ENCODE data around the gene USP2. TPM values are rescaled to one million over a fixed set of nuclear protein-coding genes. Genes with fewer than 3 reads are reported as not detected.

USP2 gene
- total RNA-seq, 1 experiment from 2014 or later: 15.4 TPM

DNA sequence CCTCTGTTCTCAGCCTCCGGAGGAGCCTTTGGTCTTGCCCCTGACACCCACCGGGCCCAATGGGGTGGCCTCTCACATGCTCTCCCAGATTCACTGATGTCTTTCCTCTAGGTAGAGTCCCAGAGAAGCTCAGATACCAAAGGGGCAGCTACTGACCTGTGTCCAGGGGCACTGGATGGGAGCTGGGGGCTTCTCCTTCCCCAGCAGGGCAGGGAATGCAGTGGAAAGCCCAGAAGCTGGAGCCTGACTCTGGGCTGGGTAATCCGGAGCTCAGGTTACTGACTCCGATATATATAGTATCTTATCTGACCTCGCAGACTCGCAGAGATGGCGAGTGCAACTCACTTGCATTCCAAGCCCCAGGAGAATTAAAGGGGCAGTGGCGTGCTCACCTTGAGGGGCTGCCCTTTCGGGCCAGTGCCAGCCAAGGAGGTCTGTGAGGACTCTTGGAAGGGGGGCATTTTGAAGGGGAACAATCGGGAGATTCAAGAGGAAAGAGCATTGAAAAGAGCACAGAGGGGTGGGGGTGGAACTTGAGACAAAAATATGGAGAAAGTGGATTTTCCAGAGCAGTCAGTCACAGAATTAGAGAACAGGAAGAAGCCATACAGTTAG, 2.5 kb downstream of the USP2 start:
- Histone ChIP-seq H3K4me1 (ENCODE audit: low read length) (peaks cover 75% of the 10 kb centered on the region), H3K27ac (ENCODE audit: low read length) (peak overlapping the region; percentile 26; the same call in 1 of the 2 replicates), H3K4me3 (ENCODE audit: low read length) (no peak overlapping the region), H3K27me3 (ENCODE audit: low read length) (no peaks in the 10 kb centered on the region), H3K9ac (ENCODE audit: low read length) (peak overlapping the region; percentile 17), H4K20me1 (ENCODE audit: insufficient read depth, low read depth, low read length) (no peaks in the 10 kb centered on the region), H3K4me2 (ENCODE audit: low read depth, low read length, poor library complexity, severe bottlenecking) (peak overlapping the region; percentile 35), H2AFZ (ENCODE audit: low read length) (no peak overlapping the region), H3K79me2 (ENCODE audit: low read length) (no peaks in the 10 kb centered on the region), H3K9me3 (ENCODE audit: low read length) (no peaks in the 10 kb centered on the region), H3K9me2 (replicated peaks; ENCODE audit: insufficient read depth, low read length) (no peaks in the 10 kb centered on the region), H3K36me3 (ENCODE audit: insufficient read depth, low read length) (no peaks in the 10 kb centered on the region)
- no peak for DNase-seq

DNA sequence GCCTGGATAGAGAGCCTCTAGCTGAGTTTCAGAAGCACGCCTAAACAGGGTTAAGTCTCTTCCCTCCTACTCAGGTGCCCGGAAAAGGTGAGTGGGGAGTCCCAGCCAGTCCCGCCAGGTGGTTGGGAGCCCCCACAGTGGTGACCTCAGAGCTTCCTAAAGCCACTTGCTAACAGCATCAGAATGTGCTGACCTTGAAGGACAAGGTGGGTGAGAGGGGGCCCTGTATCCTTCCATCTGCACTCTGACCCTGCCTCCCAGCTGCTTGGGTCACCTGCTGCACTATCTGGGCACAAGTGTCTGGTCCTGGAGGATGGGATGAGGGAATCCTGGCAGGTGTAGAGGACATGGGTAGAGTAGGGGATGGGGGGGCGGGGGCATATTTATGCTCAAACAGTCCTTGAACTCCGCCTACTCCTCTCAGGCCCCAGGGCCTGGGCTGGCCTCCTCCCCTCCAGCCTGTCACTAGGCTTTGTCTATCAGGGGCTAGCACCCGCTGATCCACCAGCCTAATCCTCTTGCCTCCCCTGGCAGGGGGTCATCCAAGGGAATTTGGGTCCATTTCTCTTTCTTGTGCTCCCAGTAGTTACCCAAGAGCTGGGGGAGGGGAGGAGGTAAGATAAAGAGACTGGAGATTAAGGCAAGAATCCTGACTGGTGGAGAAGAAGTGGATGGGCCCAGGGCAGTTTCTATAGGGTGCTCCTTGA, 3.4 kb downstream of the USP2 start:
- no peak overlapping the region for H2AFZ ChIP-seq (ENCODE audit: low read length)
- H3K27ac ChIP-seq (ENCODE audit: low read length): peak overlapping the region; percentile 58; the same call in 1 of the 2 replicates
- DNase-seq: no peak
- peak overlapping the region; percentile 54 for H3K9ac ChIP-seq (ENCODE audit: low read length)
- H3K4me3 ChIP-seq (ENCODE audit: low read length): peak overlapping the region; percentile 12; the same call in 1 of the 2 replicates
- no peaks in the 10 kb centered on the region for H3K27me3 ChIP-seq (ENCODE audit: low read length)
- H3K79me2 ChIP-seq (ENCODE audit: low read length): no peaks in the 10 kb centered on the region
- H3K4me1 ChIP-seq (ENCODE audit: low read length): peaks cover 84% of the 10 kb centered on the region
- H4K20me1 ChIP-seq (ENCODE audit: insufficient read depth, low read depth, low read length): no peaks in the 10 kb centered on the region
- peak overlapping the region; percentile 35 for H3K4me2 ChIP-seq (ENCODE audit: low read depth, low read length, poor library complexity, severe bottlenecking)
- H3K9me3 ChIP-seq (ENCODE audit: low read length): no peaks in the 10 kb centered on the region
- H3K9me2 ChIP-seq (replicated peaks; ENCODE audit: insufficient read depth, low read length): no peaks in the 10 kb centered on the region
- no peaks in the 10 kb centered on the region for H3K36me3 ChIP-seq (ENCODE audit: insufficient read depth, low read length)

DNA sequence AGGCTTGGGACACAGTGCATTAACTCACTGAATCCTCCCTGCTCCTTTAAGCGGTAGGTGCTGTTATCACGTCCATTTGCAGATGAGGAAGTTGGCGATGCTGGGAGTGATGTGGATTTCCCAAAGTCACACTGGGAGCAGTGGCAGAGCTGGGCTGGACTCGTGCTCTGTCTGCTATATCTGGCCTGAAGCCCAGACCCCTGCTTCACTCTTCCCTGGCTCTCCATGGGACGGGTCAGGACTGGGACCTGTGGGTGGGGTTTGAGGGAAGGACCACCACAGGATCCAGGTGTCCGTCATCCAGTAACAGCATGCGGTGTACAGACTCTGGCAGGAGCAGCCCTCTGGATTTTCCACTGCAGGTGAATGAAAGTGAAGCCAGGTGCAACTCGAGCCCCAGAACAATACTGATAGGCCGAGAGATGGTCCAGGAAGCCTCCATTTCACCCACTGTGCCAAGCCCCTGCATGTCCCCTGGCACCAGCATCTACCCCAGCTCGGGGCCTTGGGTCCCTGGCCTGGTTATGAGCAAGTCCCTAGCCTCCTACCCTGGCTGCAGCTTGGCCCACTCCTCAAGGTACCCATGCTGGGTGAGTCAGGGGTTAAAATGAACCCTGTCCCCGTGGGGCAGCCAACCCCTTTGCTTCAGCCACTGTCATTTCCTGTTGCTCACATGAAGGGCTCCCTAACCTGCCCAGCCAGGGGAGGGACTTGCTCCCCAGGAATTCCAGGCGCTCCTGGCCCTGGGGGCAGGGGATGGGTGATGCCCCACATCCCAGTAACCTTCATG, 4.2 kb downstream of the USP2 start:
- Histone ChIP-seq H3K4me2 (ENCODE audit: low read depth, low read length, poor library complexity, severe bottlenecking) (peak overlapping the region; percentile 35), H3K4me1 (ENCODE audit: low read length) (peaks cover 84% of the 10 kb centered on the region), H2AFZ (ENCODE audit: low read length) (no peak overlapping the region), H4K20me1 (ENCODE audit: insufficient read depth, low read depth, low read length) (no peaks in the 10 kb centered on the region), H3K27ac (ENCODE audit: low read length) (peak overlapping the region; percentile 58; the same call in 1 of the 2 replicates), H3K9ac (ENCODE audit: low read length) (peak overlapping the region; percentile 54), H3K27me3 (ENCODE audit: low read length) (no peaks in the 10 kb centered on the region), H3K4me3 (ENCODE audit: low read length) (peak overlapping the region; percentile 12; the same call in 1 of the 2 replicates), H3K36me3 (ENCODE audit: insufficient read depth, low read length) (no peaks in the 10 kb centered on the region), H3K9me2 (replicated peaks; ENCODE audit: insufficient read depth, low read length) (no peaks in the 10 kb centered on the region), H3K79me2 (ENCODE audit: low read length) (no peaks in the 10 kb centered on the region), H3K9me3 (ENCODE audit: low read length) (no peaks in the 10 kb centered on the region)
- no peak for DNase-seq

DNA sequence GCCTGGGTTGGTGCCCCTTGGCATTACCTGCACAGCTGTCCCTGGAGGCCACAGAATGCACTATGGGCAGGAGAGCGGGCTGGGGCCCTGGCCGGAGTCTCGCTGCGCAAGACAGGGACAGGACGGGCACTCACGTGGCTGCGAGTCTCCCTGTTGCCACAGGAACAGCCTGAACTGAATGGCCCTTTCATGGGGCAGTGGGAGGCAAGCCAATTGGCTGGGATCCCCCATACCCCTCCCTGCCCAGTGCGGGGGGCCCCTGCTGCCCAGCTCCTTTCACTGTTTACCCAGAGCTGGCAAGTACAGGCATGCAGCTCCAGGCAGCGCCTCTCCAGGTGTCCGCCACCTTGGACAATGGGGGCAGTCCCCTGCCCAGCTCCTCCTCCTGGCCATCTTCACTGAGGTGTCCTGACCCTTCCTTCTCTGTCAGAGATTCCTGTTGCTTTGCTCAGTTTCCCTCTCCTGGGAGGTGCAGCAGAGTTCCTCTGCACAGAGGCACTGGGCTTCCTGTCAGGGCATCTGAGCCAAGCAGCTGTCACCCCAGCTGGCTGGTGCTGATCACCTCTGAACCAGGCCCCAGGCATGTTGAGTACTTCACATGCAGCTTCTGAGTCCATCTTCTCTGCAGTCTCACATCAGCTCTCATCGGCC, 5.2 kb downstream of the USP2 start:
- Histone ChIP-seq H3K27ac (ENCODE audit: low read length) (0 out of 2 replicates have a peak overlapping the region, but pooled peaks have one; percentile 13), H2AFZ (ENCODE audit: low read length) (no peak overlapping the region), H4K20me1 (ENCODE audit: insufficient read depth, low read depth, low read length) (no peaks in the 10 kb centered on the region), H3K9me2 (replicated peaks; ENCODE audit: insufficient read depth, low read length) (no peaks in the 10 kb centered on the region), H3K79me2 (ENCODE audit: low read length) (no peaks in the 10 kb centered on the region), H3K4me2 (ENCODE audit: low read depth, low read length, poor library complexity, severe bottlenecking) (no peak overlapping the region), H3K27me3 (ENCODE audit: low read length) (no peaks in the 10 kb centered on the region), H3K9me3 (ENCODE audit: low read length) (no peaks in the 10 kb centered on the region), H3K4me3 (ENCODE audit: low read length) (no peak overlapping the region), H3K9ac (ENCODE audit: low read length) (no peak overlapping the region), H3K36me3 (ENCODE audit: insufficient read depth, low read length) (no peaks in the 10 kb centered on the region), H3K4me1 (ENCODE audit: low read length) (peaks cover 87% of the 10 kb centered on the region)
- no peak for DNase-seq

DNA sequence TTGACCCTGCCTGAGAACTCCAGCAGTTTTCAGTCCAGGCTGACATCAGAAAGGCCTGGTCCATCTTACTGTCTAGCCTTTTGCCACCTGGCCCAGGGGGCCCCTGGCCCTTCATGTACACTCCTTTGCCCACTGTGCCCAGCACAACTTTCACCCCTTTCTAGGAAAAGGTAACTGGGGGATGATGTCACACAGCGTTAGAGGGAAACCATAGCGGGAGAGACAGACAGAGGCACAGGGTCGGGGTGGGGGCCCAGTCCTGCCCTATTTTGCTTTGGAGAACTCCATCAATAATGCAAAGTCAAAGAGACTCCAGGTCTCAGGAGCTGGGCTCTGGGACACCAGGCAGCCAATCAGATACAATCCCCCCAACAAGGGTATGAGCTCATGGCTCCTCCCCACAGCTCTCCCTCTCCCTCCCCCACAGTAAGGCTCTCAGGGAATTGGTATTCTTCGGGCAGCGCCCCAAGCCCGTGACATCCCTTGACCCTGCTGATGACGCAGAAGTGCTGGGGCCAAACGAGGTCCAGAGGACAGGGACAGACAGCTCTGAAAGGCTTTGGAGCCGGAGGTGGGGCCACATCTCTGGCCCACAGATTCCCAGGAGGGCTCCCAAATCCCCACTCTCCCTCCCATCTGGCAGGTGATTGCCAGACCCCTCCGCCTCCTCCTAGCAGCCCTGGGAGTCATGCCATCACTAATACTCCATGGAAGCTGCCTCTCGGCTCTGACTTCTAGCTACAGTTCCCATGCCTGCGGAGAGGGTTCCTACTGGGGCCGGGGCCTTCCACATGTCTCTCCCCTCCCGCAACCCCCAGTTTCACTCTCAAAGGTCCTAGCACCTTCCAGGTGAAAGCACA, 5.9 kb downstream of the USP2 start:
- DNase-seq: no peak
- Histone ChIP-seq H3K4me2 (ENCODE audit: low read depth, low read length, poor library complexity, severe bottlenecking) (no peak overlapping the region), H3K27ac (ENCODE audit: low read length) (peak overlapping the region; percentile 30; the same call in 1 of the 2 replicates), H3K36me3 (ENCODE audit: insufficient read depth, low read length) (no peaks in the 10 kb centered on the region), H3K79me2 (ENCODE audit: low read length) (no peaks in the 10 kb centered on the region), H3K9me3 (ENCODE audit: low read length) (no peaks in the 10 kb centered on the region), H3K27me3 (ENCODE audit: low read length) (no peaks in the 10 kb centered on the region), H3K4me1 (ENCODE audit: low read length) (peaks cover 88% of the 10 kb centered on the region), H2AFZ (ENCODE audit: low read length) (no peak overlapping the region), H3K4me3 (ENCODE audit: low read length) (no peak overlapping the region), H3K9me2 (replicated peaks; ENCODE audit: insufficient read depth, low read length) (no peaks in the 10 kb centered on the region), H4K20me1 (ENCODE audit: insufficient read depth, low read depth, low read length) (no peaks in the 10 kb centered on the region), H3K9ac (ENCODE audit: low read length) (no peak overlapping the region)

DNA sequence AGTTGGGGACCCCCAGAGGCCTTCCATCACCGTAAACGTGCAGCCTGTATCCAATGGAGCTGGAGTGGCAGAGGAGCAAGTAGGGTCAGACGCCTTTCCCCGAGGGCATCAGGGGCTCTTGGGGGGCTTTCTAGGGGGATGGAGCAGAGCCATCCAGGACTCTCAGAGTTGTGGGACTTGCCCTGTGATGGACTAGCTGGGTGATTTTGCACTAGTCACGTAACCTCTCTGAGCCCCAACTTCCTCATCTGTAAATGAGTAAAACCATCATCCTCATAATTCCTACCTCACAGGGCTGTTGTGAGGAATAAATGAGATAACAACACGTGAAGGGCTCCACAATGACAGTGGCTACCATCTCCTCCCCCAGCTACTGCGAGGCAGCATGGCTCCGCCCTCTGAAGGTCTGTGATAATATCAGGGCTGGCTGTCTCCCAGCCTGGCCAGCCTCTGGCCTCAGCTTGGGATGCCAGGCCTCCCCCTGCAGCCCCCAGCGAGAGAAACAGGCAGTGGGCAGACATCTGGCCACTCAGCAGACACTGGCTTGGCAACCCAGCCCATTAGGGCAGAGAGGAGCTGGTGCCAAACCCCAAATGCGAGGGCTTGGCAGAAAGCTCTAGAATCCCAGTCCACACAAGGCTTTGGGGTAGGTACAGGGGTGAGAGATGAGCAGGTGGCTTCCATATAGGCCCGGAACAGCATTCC, 6.7 kb downstream of the USP2 start:
- Histone ChIP-seq H3K9me2 (replicated peaks; ENCODE audit: insufficient read depth, low read length) (no peaks in the 10 kb centered on the region), H3K9ac (ENCODE audit: low read length) (no peak overlapping the region), H3K79me2 (ENCODE audit: low read length) (no peaks in the 10 kb centered on the region), H3K4me3 (ENCODE audit: low read length) (no peak overlapping the region), H3K4me1 (ENCODE audit: low read length) (peaks cover 91% of the 10 kb centered on the region), H3K36me3 (ENCODE audit: insufficient read depth, low read length) (no peaks in the 10 kb centered on the region), H3K27ac (ENCODE audit: low read length) (peak overlapping the region; percentile 30; the same call in 1 of the 2 replicates), H4K20me1 (ENCODE audit: insufficient read depth, low read depth, low read length) (no peaks in the 10 kb centered on the region), H3K4me2 (ENCODE audit: low read depth, low read length, poor library complexity, severe bottlenecking) (no peak overlapping the region), H2AFZ (ENCODE audit: low read length) (no peak overlapping the region), H3K27me3 (ENCODE audit: low read length) (no peaks in the 10 kb centered on the region), H3K9me3 (ENCODE audit: low read length) (no peaks in the 10 kb centered on the region)
- no peak for DNase-seq

Measured in Karpas-422 (cell line).